A549 (cell line): ENCODE data around the gene PLCL1.

Source experiments
- ATOH8 ChIP-seq: fragments of 250-450 bp; sonication (Bioruptor Pico); IDR thresholded peaks from 2 replicates; pipeline ENCODE4 v1.5.0; 2020; ENCODE audit warnings: low read depth, mild to moderate bottlenecking, moderate library complexity
- BHLHE40 ChIP-seq: IDR thresholded peaks from 2 replicates; pipeline ENCODE4 v1.6.1; 2012; ENCODE audit warnings: low read depth, low read length, inconsistent platforms
- CHD2 ChIP-seq: fragments of 150-350 bp; IDR thresholded peaks from 2 replicates; pipeline ENCODE4 v1.6.1; 2014; ENCODE audit warnings: low read length; ENCODE audit not compliant: partially characterized antibody
- CTCF ChIP-seq: fragments of >200 bp; sonication (Bioruptor Twin); formaldehyde crosslinking; IDR thresholded peaks from 3 replicates; pipeline ENCODE4 v1.5.1; 2016
- EP300 ChIP-seq, 2 experiments: fragments of >200 bp; sonication (Bioruptor Twin); formaldehyde crosslinking; IDR thresholded peaks; 2 replicates in 1 of 2; 3 replicates in 1 of 2; pipeline ENCODE4 v1.6.1; 2016 to 2017
- ESRRA ChIP-seq: fragments of 150-350 bp; IDR thresholded peaks from 2 replicates; pipeline ENCODE4 v1.6.1; 2014; ENCODE audit warnings: mild to moderate bottlenecking, low read length, borderline replicate concordance
- JUN ChIP-seq, 2 experiments: fragments of >200 bp; sonication (Bioruptor Twin); formaldehyde crosslinking; IDR thresholded peaks; 2 replicates in 1 of 2; 3 replicates in 1 of 2; pipeline ENCODE4 v1.6.1; 2016 to 2017
- KDM5A ChIP-seq: fragments of 200-600 bp; sonication (generic); IDR thresholded peaks from 2 replicates; pipeline ENCODE4 v1.6.1; 2016; ENCODE audit warnings: antibody characterized with exemption, mild to moderate bottlenecking
- PBX3 ChIP-seq: IDR thresholded peaks from 2 replicates; pipeline ENCODE4 v1.6.1; 2012
- POLR2A ChIP-seq: IDR thresholded peaks from 2 replicates; pipeline ENCODE4 v1.6.1; 2012; ENCODE audit warnings: mild to moderate bottlenecking, low read length
- SMC3 ChIP-seq: fragments of >200 bp; sonication (Bioruptor Twin); formaldehyde crosslinking; IDR thresholded peaks from 3 replicates; pipeline ENCODE4 v1.6.1; 2018; ENCODE audit warnings: inconsistent platforms
- SREBF2 ChIP-seq: fragments of 450-650 bp; IDR thresholded peaks from 2 replicates; pipeline ENCODE4 v1.6.1; 2014; ENCODE audit warnings: mild to moderate bottlenecking, moderate library complexity
- ZC3H11A ChIP-seq: fragments of 450-650 bp; IDR thresholded peaks from 2 replicates; pipeline ENCODE4 v1.6.1; 2014; ENCODE audit warnings: antibody characterized with exemption, mild to moderate bottlenecking

DNA sequence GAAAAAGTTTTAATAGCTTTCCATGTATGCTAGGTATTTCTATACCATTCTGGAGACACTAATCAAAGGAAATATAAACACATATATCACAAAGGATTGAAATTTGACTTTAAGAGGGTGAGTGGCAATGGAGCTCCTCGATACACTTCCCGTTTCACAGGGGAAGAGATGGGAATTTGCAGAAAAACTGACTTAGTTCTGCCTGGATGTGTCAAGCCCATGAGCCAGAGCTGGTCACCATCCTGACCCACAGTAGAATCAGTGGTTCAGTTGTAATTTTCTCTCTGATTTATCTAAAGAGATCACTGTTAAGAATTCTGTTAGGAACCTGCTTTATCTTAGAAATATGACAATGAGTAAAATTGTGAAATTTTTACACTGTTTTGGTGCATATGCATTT, 34.2 kb downstream of the PLCL1 start:
- TF ChIP-seq POLR2A (no peak), SMC3 (no peak), KDM5A (no peak), CTCF (no peak), ATOH8 (CRISPR knock-in tag) (no peak), JUN (IDR thresholded peaks at IDR 0.05) (no peak), SREBF2 (no peak), EP300 (IDR thresholded peaks at IDR 0.05) (no peak), BHLHE40 (no peak), CHD2 (no peak), PBX3 (no peak), ZC3H11A (no peak), ESRRA (no peak)
